Measurements from ENCODE around the gene STARD10.
A peak's percentile ranks its signal among the peaks of the same experiment; 100 is the strongest.

The STARD10 gene

DNA sequence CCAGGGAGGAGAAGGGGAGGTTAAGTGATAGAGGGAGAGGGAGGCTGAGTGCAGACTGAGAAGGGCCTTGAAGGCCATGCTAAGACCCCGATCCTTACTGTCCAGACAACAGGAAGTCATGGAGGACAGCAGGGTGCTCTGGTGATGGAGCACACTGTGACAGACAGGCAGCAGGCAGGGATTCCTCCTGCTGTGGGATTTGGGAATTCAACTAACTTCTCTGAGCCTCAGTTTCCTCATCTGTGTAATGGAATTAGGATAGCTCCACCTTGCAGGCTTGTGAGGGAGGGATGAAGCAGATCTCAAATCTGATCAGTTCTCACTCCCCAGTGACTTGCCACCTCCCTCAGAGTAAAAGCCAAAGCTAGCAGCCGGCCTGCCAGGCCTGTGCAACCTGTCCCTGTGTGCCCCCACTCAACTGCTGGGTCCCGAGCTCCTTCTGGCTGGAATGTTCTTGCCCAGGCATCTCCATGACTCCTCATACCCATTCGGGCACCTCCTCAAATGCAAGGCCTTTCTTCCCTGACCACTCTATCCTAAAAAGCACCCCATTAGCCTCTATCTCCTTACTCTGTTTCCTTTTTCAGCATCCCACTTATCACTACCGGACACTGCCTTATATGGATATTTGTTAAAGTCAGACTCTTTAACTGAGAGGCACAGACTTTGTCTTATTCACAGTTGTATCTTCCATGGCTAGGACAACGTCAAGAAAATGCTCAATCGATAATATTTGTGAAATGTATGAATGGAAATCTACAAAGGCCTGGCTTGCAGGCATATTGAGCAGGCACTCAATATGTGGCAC, 51.1 kb downstream of the STARD10 start:
- DNase-seq = no peak

DNA sequence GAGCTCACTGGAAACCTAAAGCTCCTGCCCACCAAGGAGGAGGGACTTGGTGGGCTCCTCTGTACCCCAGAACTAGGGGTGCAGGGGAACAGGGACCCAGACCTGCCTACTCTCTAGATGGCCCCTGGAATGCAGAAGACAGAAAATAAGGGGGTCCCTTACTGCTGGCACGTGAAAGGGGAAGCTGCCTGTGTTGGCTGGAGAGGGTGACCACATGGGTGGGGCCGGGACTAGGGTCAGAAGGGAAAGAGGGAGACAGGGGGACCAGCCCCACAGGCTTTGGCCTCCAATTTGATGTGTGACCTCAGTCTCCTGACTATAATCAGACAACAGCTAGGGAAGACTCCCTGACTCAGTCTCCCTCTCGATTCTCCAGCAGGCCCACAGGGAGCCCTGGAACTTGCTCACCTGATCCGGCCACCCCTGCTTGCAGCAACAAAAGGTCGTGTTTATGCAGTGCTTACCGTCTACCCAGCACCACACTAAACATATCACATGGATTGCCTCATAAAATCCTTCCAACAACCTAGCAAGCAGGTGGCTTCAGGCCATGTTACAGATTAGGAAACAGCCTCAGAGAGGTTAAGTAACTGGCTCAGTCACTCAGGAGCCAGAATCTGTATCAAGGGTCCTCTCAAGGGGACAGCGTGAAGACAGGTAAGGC, 51.9 kb downstream of the STARD10 start:
- no peak for DNase-seq

GRCh38 chr11:72741429-72741833, 52.4 kb downstream of the STARD10 start:
- DNase-seq = no peak

DNA sequence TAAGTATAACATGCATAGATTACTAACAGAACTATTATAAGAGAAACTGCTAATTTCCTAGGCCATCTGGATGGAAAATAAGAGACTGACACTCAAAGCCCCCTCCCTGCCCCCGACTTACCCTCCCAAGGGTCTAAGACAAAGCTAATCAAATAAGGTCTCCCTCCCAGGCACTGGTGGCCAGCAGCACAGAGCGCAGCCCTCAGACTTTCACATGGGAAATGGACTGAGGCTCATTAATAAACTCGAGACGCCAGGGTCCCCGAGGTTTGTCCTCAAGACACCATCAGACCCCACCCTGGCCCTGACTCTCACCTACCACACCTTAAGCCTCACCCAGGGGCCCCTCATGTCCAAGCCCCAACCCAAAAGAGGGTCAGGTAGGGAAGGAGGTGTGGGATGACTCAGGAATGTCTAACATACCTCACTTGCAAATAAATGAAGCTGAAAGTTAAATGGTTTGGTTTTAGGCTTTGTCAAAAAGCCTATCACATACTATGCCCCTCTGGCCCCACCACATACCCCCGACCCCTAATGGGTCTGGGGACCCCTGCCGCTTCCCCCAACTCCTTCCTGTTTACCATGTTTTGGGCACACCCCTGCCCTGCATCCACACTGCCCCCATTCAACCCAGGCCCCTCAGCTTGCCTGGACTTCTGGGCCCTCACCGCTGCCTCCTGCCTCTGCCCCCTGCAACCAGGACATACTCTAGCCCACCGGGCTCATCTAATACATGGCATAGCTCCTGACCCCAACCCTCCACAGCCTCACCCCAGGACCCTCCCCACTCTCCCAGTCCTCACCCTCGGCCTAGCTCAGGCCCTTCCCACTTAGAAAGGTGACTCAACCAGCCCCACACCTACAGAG, 53.1 kb downstream of the STARD10 start:
- DNase-seq = no peak

DNA sequence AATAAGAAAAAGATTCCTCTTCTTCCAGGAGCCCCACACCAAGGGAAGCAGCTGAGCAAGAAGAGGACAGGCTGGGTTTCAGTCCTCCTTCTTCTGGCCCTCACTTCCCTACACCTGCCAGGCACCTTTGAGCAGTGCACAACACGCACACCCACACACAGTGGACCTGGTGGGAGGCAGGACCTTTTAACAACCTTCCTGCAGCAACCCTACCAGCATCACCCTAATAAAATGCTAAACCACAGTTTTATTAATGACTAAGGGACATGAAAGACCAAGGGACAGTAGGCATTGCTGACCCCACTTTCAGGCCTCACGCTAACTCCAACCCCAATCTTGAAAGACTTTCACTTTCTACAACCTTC, 53.8 kb downstream of the STARD10 start:
- DNase-seq = no peak

DNA sequence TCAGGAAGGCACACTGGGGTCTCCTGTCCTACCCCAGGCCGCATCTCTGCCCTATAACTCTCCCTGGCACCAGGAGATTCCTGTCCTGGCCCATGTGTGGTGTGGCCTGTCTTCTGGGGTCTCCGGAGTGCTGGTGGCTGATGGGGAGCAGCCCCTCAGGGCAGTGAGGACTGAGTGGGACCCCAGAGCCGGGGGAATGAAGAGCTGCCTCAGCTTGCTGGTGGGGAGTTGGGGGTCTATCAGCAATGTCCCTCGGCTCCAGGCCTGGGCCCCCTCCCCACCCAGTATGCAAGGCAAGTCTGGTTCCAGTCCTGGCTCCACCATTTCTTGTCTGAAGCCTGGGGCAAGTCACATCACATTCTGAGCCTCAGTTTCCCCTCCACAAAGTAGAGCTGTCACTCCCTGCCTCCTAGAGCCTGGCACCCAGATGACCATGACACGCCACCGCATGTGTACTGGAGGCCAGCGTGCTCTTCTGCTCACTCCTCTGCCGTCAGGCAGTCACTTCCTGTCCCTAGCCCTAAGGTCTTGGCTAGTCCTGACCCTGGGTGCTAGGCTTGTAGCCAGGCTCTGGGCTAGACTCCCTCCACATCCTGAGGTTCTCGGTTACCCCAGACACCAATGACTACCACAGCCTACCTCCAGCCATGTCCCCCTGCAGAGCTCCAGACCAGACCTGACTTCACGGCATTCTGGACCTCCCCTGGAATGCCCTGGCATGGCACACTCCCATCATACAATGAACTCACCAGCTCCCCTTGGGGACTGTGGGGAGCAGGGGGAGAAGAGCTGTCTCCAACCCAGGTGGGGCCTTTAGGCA, 54.4 kb downstream of the STARD10 start:
- no peak for DNase-seq

DNA sequence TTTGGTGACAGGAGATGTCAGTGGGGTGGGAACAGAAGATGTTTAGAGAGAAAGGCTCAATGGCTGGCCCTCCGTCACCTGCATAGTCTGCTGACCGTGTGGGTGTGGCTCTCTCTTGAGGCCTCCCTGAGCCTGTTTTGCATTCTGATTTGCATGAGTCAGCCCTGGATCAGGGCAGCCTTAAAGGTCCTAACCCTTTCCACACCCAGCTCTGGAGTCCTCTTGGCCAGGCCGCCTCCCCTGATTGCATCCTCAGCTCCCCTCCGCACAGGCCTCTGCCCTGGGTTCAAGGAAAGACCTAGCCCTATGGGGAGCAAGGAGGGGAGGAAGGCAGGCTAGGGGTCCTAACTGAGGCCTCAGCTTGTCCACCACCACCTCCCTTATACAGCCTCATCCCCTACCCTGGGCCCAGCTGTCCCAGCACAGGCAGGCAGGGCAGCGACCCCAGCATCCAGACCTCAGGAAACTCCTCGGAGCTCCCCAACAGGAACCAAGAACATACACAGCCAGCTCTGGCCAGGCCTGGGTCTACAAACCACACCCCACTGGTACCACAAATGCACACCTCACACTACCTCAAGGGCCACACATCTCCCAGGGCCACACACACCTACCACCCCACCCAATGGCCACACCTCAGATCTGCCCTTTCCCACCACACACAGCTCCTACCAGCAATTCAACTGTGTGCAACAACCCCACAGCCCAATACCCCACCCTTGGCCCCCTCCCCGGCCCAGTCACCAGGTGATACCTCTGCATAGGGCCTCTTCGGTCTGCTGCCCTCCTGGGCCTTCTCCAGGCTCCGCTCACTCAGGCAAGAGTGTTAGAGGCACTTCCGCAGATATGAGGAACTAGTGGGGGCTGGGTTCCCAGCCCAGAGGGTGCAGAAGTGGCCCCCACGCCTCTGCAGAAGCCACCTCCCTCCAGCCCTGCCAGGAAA, 55.4 kb downstream of the STARD10 start:
- no peak for DNase-seq

DNA sequence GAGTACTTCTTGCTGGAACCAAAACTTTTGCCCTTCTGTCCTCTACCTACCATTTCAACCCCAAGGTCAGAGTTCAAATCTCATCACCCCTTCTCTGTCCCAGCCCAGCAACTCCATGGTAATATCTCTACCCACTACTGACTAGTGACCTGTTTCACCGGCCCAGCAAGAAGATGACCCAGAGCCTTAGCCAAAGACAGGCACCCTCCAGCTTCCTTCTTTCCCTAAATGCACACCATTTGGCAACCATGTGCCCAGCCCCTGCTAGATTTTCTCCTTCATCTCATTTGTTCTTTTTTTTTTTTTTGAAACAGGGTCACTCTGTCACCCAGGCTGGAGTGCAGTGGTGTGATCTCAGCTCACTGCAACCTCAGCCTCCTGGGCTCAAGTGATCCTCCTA, 56.5 kb downstream of the STARD10 start:
- DNase-seq = no peak

GRCh38 chr11:72736452-72737069, 57.3 kb downstream of the STARD10 start:
- peak; percentile 80 for DNase-seq

DNA sequence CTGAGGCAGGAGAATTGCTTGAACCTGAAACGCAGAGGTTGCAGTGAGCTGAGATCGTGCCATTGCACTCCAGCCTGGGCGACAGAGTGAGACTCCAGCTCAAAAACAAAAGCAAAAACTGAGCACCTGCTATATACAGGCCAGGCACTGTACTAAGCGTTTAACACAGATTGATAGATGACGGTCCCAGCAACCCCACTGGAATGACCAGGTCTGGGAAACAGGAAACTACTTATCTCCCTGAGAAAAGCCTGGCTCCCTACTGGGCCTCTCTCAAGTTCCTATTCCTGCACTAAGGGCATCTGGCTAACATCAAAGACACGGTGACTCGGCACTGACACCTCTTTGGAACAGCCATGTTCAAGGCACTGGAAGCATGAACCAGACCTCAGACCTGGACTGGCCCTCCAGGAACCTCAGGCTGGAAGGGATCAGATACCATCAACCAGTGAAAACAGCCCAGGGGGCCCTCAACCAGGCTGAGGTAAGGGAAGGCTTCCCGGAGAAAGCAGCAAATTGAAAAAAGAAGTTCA, 58.3 kb downstream of the STARD10 start:
- DNase-seq = no peak

DNA sequence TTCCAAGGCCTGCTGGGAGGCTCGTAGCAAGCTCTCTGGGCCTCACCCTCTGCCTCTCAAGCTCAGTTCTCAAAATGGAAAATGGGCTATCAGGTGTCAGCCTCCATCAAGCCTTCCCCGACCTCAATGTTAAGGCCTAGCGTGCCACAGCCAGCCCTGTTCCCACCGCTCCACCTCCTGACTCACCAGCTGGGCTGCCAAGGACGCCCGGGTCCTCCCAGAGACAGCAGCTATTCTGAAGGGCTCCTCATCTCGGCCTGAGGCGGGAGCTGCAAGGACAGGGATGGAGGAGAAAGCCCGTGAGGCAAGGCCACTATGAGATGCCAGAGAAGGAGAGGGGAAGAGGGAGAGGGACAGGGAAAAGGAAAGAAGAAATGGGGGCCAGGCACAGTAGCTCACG, 61.5 kb downstream of the STARD10 start:
- no peak for DNase-seq

GRCh38 chr11:72730737-72731136, 63.1 kb downstream of the STARD10 start:
- DNase-seq = no peak

- no peak for DNase-seq
These were observed 63.6 kb downstream of the STARD10 start for GRCh38 chr11:72730243-72730642.

- DNase-seq = no peak
These were observed 66.3 kb downstream of the STARD10 start for GRCh38 chr11:72727521-72727920.

DNA sequence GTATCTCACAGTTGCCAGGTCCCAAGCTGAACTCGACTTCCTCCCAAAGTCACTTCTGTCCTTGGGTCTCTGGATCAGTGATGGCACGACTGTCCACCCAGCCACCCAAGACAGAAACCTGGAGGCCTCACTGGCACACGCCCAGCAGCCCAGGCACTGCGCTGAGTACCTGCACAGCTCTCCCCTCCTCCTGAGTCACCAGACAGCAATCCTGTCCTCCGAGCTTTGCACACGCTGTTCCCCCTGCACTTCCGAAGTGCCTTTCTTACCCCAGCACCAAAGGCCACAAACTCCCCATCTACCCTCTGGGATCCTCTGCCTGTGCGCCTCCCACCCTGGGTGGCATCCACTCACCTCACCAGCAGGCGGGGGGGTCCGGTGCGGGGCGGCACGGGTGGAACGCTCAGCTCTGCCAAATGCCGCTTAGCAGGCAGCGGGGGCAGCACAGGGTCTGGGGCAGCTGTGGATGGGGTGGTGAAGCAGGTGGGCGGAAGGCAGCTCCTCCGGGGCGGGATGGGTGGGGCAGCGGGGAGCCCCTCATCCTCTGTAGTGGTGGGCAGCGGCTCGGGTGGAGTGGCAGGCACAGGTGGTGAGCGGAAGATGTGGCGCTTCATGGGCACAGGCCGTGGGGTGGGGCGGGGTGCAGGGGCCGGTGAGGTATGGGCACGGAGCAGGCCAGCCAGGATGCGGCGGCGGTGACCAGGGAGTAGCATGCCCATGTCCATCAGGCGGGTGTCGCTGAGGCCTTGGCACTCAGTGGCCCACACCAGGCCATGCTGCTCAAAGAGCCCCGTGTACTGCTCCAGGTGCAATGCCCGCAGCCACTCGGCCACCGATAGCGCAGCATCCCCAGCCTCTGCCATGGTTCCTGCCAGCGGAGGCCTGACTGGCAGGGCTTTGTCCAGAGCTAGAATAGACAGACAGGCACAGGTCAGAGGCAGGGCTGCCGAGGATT, 67.3 kb downstream of the STARD10 start:
- DNase-seq = no peak

DNA sequence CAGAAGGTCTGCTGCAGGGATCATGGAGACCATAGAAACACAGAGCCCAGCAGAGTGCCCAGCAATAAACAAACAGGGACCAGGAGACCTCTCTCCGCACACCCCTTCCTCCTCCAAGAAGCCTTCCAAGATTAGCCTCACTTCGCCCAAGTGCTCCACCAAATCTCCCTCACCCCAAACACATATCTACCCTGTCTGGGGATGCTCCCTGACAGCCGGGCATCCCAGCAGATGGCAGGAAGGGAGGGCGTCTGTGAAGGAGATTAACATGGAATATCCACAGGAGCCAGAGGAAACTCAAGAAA, 68.2 kb downstream of the STARD10 start:
- DNase-seq = no peak

DNA sequence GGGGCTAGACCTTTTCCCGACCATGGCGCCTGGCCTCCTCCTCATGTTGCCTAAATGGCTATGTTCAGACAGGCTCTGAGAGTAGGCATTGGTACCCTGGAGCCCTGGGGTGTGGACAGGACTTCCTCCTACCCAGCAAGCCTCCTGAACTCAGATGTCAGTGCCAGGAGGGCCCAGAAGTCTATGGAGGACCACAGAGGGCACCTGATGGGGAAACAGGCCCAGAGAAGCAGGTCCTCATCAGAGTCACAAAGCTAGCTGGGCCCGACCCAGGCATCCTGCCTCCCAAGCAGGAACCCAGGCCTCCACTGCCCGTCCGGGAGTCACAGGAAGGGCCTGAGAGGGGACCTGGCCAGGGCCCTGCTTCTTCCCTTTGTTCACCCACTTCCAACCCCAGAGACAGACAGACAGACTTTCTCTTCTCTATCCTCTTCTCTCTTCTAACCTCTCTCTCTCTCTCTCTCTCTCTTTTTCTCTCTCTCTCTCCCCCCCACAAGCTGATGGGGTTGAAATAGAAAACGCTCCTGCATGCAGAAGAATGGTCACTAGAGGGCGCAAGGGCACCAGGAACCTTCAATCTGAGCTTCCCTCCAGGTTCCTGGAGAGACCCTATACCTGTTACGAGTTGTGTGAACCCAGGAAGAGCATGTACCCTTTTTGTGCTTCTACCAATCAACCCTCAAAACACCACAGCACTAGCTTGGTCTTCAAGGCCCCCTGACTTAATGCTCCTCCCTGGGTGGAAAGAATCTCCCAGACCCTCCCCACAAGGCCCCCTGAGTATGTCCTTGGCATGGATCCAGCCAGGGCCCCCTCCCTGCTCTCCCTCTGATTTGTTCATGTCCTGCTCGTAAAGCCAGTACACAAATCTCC, 68.8 kb downstream of the STARD10 start:
- DNase-seq = peak; percentile 87

DNA sequence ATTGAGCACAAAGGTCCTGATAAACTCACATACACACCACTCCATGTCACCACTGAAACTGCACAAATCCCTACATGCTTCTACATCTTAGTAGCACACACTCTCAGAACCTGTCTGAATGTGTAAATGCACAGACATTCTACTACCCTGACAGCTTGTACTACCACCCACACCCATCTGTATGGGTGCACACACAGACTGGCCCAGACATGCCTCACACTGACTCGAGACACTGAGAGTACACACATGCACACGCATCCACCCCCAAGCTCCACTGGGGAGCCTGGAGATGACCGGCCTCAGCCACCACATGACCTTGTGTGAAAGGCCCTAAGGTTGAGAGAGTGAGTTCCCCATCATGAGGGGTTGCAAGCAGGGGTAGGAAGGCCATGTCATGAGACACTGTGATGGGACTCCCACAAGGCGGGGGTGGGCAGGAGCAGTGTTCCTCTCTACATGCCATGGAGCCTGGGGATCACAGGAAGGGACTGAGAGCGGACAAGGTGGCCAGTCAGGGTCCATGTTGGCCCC, 69.8 kb downstream of the STARD10 start:
- no peak for DNase-seq

DNA sequence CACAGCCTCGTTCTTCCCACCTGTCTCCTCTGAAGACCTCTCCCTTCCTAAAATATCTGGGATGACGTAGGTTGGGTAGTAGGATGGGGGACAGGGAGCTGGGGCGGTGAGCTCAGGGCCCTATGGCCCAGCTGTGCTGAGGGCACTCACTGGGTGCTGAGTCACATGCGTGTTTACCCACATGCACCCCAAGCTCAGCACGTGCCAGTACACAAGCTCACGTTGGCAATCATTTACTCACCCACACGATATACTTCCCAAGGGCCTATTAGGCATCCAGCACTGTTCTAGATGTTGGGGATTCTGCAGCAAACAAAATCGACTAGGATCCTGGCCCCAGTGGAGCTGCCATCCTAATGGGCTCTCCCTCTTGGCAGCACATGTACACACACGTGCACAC, 70.3 kb downstream of the STARD10 start:
- DNase-seq = no peak
